ENCODE measurements around the gene SETX.
A peak's percentile ranks its signal among the peaks of the same experiment; 100 is the strongest.

Gene SETX

GRCh38 chr9:132241483-132241839, 113.3 kb downstream of the SETX start (continued):
- no peak for TF ChIP-seq ELK4 (IDR thresholded peaks at IDR 0.05; ENCODE audit: borderline replicate concordance, low read depth, low read length)
- peak; percentile 47; the same call in 1 of the 2 replicates for TF ChIP-seq CTCF (tag by site-specific recombination; IDR thresholded peaks at IDR 0.05)
- TF ChIP-seq ZXDB (tag by site-specific recombination; IDR thresholded peaks at IDR 0.05): 0 out of 2 replicates have a peak, but pooled peaks have one; percentile 35
- TF ChIP-seq ZBTB21 (tag by site-specific recombination; IDR thresholded peaks at IDR 0.05): 0 out of 2 replicates have a peak, but pooled peaks have one; percentile 18
- TF ChIP-seq ZBTB10 (tag by site-specific recombination; IDR thresholded peaks at IDR 0.05): 0 out of 2 replicates have a peak, but pooled peaks have one; percentile 77
- no peak for TF ChIP-seq ZNF132 (tag by site-specific recombination; IDR thresholded peaks at IDR 0.05; ENCODE audit: borderline replicate concordance)
- TF ChIP-seq REST (tag by site-specific recombination; IDR thresholded peaks at IDR 0.05): no peak
- TF ChIP-seq OVOL3 (tag by site-specific recombination; IDR thresholded peaks at IDR 0.05): no peak
- TF ChIP-seq MEIS1 (CRISPR knock-in tag; IDR thresholded peaks at IDR 0.05; ENCODE audit: borderline replicate concordance): no peak
- TF ChIP-seq ZNF768 (tag by site-specific recombination; IDR thresholded peaks at IDR 0.05): peak; percentile 28; the same call in 1 of the 2 replicates
- 0 out of 2 replicates have a peak, but pooled peaks have one; percentile 28 for TF ChIP-seq SP7 (tag by site-specific recombination; IDR thresholded peaks at IDR 0.05)
- TF ChIP-seq PRDM6 (tag by site-specific recombination; IDR thresholded peaks at IDR 0.05): no peak
- peak; percentile 96 for TF ChIP-seq ZNF335 (tag by site-specific recombination; conservative IDR thresholded peaks at IDR 0.05)
- TF ChIP-seq ZNF169 (tag by site-specific recombination; IDR thresholded peaks at IDR 0.05): no peak
- TF ChIP-seq ZBTB48 (tag by site-specific recombination; IDR thresholded peaks at IDR 0.05): peak; percentile 56; the same call in 1 of the 2 replicates
- peak; percentile 76; the same call in 1 of the 2 replicates for TF ChIP-seq ZNF76 (tag by site-specific recombination; IDR thresholded peaks at IDR 0.05; ENCODE audit: borderline replicate concordance, low read depth)
- no peak for TF ChIP-seq KLF8 (tag by site-specific recombination; IDR thresholded peaks at IDR 0.05)
- TF ChIP-seq ZBTB7A (tag by site-specific recombination; IDR thresholded peaks at IDR 0.05; ENCODE audit: low read depth): peak; percentile 81
- peak; percentile 63 for TF ChIP-seq ZBTB8A (tag by site-specific recombination; IDR thresholded peaks at IDR 0.05)
- TF ChIP-seq PRDM4 (tag by site-specific recombination; IDR thresholded peaks at IDR 0.05): peak; percentile 57; the same call in 1 of the 2 replicates
- no peak; the same call in 1 of the 2 replicates for TF ChIP-seq ZBTB11 (tag by site-specific recombination; conservative IDR thresholded peaks at IDR 0.05; ENCODE audit: low read depth)
- no peak for TF ChIP-seq ZNF274 (IDR thresholded peaks at IDR 0.05; ENCODE audit: low read length)
- TF ChIP-seq ZNF274 (tag by site-specific recombination; IDR thresholded peaks at IDR 0.05; ENCODE audit: borderline replicate concordance): no peak

All from HEK293 (cell line).